GM21717 (cell line): ENCODE results near the gene ZNF792.
"Not testable (repeated sequence)": the region's sequence is repeated elsewhere in the genome, so short reads cannot be mapped to it uniquely, and the experiment has no call there.

Experiments used
- ATAC-seq: cut with Tn5 transposase; IDR thresholded peaks from one replicate; pipeline ENCODE4 v1.9.1; 2021; ENCODE audit warnings: mild to moderate bottlenecking, moderate library complexity; ENCODE audit not compliant: unreplicated experiment

Gene ZNF792

DNA sequence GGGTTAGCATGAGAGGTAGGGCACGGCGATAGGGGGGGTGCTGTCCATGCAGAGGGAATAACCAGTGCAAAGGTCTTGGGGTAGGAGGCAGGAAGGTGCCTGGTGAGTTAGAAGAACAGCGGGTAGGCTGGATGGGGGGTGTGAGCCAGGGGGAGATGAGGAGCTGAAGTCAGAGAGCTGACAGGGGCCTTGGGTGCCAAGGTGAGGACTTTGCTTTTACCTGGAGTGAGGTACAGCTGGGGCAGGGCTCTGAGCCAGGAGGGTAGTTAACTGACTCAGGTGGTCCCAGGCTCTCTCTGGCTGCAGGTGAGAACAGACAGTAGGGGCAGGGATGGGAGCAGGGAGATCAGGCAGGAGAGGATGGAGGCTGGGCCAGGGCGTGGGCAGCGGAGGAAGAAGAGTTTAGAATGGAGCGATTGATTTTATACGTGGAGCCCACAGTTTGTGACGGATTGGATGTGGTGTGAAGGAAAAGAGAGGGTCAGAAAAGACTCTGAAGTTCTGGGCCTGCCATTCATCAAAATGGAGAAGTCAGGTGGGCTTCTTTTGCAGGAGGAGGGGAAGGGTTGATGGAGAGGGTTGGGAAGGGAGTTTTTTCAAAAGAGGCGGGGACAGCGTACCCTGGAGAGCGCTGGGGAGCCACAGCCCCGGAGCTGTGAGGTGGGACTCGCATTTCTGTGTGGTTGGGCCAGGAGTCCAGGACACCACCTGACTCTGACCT lies 34.9 kb upstream of the ZNF792 start:
- ATAC-seq: no peak

DNA sequence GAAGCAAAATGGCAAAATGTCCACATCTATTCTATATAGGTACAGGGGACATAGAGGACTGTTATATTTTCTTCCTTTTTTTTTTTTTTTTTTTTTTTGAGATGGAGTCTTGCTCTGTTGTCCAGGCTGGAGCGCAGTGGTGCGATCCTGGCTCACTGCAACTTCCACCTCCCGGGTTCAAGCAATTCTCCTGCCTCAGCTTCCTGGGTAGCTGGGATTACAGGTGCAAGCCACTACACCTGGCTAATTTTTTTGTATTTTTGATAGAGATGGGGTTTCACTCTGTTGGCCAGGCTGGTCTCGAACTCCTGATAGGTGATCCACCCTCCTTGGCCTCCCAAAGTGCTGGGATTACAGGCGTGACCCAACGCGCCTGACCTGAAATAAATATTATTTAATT lies 34.2 kb upstream of the ZNF792 start:
- not testable (repeated sequence) for ATAC-seq

DNA sequence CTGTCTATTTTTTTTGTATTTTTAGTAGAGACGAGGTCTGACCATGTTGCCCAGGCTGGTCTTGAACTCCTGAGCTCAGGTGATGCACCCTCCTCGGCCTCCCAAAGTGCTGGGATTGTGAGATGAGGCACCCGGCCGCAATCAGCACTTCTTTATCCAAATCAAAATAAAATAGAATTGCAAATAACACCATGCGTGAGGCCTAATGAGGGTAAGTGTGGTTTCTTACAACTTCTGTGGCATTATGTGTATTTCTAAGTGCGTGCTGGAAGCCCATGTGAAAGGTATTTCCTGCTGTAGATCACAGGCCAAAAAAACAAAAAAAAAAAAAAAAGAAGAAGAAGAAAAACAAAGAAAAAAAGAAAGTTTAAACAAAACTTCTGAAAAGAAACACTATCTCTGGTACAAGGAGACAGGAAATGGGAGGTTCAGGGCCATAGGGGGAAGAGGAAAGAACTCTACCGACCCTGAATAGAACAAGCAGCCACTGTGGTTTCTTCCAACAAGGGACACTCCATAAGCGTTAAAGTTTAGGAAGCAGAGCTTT lies 33.1 kb upstream of the ZNF792 start:
- no peak for ATAC-seq

DNA sequence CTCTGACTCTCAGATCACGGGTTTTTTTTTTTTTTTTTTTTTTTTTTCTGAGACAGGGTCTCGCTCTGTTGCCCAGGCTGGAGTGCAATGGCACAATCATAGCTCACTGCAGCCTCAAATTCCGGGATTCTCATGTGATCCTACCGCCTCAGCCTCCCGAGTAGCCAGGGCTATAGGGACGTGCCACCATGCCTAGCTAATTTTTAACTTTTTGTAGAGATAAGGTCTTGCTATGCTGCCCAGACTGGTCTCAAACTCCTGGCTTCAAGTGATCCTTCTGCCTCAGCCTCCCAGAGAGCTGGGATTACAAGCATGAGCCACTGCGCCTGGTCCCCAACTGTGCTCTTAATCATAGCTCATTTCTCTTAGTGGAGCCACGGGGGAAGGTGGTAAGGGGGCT lies 31.5 kb upstream of the ZNF792 start:
- no peak for ATAC-seq

DNA sequence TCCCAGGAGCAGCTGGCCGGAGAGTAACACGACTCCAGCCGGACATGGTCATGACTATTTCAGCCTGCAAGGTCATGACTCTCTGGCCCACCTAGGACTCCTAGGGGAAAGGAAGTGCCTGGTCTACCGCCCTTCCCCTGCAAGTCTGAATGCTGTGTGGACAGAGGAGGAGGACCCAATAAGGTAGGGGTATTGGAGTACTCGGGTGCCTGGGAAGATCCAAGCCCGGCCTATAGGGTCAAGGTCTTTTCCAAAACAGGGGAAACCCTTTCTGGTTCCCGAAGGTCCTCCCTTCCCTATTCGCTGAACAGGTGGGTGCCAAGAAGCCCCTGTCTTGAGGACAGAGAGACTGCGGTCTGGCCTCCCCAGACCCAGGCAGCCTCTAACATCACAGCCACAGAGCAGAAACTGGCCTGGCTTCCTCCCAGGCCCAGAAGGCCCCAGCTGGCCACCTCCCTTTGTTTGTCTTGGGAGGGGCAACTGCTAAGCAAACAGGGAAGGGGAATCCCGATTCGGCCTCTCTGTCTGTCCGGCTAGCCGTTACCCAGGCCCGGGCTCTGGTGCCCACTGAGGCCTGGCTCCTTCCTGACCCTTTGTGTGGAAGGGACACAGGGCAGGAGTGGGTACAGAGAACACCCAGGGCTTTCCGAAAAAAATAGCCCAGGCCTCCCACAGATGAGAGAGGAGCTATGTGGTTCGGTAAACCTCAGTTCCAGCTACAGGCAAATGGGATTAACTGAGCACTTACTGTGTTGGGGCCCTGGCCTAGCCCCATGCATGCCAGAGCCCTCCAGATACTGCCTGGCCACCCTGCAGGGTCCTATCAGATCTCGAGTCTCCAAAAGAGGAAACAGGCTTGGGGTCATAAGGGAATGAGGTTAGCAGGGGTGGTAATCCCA lies 30.9 kb upstream of the ZNF792 start:
- ATAC-seq: no peak

DNA sequence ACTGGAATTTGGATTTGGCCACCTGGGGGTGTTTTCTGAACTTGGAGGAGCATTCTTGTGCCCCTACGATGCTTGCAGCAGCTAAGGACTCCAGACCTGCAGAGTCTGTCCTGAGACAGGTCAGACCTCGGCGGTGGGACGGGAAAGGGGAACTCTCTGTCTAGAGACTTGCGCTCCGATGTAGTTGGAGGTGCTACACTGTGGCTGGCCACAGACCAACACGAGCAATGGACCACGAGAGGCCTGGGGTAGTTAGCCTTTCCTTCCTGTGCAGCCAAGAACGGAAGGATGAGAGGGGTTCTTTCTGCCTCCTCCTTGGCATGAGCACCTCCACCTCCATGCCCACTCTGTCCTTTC lies 30.2 kb upstream of the ZNF792 start:
- no peak for ATAC-seq

DNA sequence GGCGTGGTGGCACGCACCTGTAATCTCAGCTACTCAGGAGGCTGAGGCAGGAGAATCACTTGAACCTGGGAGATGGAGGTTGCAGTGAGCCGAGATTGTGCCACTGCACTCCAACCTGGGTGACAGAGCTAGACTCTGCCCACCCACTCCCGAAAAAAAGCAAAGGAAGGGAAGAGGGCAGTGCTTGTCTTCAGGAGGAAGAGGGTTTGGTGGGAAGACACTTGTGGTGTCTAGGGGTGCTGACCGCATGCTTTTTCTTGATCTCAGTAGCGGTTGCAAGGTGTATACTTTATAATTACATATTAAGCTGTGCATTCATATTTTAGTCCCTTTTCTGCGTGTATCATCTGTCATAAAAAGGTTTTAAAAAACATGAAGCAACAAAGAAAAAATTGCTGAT lies 28.6 kb upstream of the ZNF792 start:
- not testable (repeated sequence) for ATAC-seq

DNA sequence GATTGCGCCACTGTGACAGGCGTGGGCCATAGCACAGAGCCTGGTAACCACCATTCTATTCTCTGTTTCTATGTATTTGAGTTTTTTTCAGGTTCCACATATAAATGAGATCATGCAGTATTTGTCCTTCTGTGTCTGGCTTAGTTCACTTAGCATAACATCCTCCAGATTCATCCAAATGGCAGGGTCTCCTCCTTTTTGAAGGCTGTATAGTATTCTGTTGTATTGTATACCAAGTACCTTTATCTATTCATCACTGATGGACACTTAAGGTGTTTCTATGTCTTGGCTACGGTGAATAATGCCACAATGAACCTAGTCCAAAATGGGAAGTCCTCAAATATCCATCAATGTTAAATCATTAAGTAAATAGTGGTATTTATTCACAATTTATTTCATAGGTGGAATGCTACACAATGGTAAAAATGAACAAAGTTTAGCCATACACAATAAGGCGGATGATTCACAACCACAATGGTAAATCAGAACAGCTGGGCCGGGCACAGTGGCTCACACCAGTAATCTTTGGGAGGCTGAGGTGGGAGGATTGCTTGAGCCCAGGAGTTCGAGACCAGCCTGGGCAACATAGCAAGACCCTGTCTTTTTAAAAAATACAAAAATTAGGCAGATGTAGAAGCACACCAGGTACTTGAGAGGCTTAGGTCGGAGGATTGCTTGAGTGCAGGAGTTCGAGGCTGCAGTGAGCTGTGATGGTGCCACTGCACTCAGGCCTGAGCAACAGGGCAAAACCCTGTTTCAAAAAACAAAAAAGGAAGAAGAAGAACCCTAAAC lies 27.7 kb upstream of the ZNF792 start:
- ATAC-seq: no peak

DNA sequence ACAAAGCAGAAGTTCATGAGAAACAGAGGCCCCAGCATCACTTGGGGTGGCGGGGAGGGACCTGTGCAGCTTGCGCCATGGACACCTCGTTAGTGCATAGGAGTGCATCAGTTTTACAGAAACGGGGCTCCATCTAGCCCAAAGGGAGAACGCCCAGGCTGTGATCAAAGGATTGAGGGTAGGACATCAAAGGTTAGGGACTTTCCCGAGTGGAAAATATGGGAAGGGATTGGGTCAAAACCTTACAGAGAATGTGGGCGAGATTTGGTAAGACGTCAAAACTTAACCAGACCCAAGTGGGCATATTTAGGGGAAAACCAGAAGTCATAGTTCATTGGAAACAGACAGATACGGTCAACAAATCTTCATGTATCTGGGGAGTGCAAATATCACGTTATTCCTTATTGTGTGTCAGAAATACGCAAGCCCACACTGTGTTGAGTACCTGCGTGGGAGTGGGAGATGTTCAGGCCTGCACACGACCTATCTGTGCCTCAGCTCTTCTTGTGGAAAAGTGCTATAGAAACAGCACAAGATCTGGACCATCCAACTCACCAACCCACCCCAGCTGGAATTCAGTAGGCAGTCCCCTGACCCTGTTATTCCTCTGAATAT lies 26.7 kb upstream of the ZNF792 start:
- ATAC-seq: no peak

DNA sequence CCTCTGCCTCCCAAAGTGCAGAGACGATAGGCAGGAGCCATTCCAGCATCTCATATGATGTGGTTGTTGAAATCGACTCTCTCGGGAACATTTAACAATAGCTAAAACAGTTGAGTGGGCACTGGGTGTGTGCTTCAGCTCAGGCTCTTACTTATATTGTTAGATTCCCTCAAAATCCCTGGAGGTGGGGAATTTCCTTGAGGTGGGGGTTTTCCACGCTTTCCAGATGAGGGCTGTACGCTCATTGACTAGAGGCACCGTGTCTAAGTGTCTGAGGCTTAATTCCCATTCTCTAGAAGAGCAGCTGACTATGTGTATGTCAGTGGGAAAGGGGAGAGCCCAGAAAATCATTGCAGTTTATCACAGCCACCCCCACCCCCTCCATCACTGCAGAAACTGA lies 25.3 kb upstream of the ZNF792 start:
- ATAC-seq: no peak

DNA sequence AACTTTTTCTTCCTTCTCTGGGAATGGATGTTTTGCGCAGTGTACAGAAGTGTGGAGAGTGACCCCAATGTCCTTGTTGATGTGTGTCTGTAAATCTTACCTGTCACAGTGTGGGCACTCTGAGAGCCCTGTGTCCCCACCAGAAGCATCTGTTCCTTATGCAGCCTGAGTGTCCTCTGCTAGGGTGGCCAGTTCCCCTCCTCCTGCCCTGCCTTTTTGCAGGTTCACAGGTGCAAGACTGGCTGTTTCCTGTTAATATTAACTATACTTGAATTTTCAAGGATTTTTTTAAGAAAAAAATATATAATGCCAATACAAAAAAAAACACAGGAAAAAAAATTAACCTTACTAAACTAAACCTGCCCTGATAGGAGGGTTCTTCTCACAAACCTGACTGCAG lies 24.1 kb upstream of the ZNF792 start:
- ATAC-seq: no peak

DNA sequence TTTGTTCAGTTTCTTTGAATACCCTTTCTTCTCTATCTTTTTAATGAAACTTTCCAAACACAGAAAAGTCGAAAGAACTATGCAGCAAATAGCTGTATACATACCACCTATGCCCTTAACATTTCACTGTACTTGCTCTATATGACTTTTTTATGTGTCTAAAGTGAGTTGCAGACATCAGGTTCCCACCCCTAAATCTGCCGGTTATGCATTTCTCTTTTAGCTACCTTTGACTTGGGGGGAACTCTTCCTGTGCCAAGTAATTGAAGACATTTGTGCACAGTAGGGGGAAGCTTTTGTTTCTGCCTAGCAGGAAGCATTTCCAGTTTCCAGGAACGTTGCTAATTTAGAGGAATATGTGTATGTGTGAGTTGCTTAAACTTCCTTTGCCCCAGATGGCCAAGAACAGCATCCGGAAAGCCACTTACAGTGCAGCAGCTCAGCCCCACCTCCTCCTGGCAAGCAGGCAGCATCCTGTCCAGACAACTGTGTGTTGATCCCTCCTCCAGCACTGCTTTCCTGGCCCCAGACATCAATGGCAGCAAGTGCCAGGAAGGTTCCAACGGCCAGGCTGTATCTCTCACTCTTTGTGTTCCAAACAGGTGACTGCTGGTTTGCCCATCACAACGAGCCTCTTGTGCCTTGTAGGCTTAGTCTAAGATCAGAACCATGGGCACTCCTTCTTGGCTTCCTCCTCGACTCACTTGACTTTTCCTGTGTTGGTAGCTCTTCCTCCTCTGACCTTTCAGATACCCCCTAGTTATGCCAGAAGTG lies 21.4 kb upstream of the ZNF792 start:
- no peak for ATAC-seq

DNA sequence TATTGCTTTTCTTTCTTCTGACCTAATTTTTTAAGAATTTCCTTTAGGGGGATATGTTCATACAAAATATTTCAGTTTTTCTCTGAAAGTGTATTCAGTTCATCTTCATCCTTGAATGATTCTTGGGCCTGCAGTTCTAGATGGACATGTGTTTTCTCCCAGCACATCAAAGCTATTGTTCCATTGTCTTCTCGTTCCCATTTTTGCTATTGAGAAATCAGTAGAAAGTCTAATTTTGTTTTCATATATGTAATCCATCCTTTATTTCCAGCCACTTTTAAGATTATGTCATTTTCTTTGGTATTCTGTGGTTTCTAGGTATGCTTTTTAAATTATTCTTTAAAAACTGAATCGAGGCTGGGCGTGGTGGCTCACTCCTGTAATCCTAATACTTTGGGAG lies 20.3 kb upstream of the ZNF792 start:
- no peak for ATAC-seq

DNA sequence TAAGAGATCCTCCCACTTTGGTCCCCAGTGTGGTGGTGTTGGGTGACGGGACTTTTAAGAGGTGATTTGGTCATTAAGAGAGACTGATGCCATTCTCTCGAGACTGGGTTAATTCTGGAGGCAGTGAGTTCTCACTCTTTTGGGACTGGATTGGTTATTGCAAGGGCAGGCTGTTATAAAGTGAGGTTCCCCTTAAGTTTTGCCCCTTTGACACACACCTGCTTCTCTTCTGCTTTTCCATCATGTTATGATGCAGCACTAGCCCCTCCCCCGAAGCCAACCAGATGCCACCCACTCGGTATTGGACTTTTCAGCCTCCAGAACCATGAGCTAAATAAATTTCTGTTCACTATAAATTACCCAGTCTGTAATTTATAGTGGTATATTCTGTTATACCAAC lies 19.8 kb upstream of the ZNF792 start:
- no peak for ATAC-seq

DNA sequence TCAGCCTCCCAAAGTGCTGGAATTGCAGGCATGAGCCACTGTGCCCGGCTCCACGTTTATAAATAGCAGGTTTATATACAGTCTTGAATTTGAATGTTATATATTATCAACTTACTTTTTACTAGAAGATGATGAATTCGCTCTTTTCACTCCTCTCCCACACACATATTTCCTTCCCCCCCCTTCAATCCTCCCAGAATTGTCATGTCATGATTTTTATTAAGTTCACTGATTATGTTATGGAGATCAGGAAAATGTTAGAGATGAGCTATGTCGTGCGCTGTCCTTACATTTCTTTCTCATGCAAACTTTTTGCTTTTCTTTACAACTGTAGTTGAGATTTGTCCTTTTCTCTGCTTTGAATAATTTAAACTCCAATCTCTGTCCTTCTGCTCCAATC lies 18.2 kb upstream of the ZNF792 start:
- ATAC-seq: no peak

DNA sequence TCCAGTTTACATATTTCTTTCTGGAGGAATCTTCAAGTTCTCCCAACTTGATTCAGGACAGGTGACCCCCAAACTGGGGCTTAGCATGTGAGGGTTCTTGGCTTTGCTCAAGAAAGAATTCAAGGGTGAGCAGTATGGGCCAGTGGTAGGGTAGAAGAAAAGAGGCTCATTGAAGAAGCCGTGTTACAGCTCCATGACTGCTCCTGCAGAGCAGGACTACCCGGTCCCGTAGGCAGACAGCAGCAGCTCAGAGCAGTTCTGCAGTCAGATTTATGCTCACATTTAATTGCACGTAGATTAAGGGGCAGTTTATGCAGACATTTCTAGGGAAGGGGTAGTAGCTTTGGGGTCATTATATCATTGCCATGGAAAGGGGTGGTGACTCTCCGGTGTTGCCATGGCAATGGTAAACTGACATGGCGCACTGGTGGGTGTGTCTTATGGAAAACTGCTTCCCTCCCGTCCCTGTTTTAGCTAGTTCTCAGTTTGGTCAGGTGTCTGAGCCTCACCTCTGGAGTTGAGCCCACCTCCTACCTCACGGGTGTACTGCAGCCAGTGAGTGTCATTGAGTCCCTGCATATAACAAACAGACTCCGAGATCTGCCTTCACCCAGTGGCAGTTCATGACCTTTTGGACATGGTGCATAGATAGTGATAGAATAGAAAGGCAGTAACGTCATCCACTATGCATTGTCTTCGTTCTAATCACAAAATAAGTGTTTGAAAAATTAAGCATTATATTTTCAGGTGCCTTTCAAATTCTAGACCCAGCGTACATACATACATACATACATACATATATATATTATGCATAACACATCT lies 16.0 kb upstream of the ZNF792 start:
- no peak for ATAC-seq

DNA sequence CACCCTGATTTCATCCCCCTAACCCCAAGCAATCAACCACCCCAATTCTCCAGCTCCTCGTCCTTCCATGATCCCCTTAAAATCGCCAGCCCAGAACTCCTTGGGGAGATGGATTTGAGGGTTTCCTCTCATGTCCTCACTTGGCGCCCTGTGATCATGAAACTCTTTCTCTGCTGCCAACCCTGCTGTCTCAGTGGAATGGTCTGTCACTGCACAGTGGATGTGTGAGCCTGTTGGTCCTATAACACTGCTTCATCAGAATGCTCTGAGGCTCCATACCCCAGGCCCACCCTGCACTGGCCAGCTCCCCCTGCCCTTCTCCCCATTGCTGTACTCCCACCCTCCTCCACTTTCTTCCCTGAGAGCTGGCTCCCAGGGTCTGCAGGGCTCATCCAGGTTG lies 12.6 kb upstream of the ZNF792 start:
- ATAC-seq: no peak

DNA sequence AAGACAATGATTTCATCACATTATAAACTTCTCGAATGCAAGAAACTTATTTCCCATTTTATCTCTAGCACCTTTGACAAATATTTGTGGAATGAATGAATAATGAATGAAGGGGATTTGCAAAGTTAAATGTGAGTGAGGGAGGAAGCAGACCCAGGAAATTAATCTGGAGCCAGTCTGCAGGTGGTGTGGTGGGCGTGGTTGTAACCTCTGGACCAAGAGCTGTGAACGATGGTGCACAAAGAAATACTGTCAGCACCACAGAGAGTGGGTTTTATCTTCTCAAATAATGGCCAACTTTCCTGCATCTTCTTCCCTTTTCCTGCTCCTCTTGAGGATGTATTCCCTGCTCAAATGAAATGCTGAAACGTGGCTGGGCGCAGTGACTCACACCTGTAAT lies 11.0 kb upstream of the ZNF792 start:
- no peak for ATAC-seq

DNA sequence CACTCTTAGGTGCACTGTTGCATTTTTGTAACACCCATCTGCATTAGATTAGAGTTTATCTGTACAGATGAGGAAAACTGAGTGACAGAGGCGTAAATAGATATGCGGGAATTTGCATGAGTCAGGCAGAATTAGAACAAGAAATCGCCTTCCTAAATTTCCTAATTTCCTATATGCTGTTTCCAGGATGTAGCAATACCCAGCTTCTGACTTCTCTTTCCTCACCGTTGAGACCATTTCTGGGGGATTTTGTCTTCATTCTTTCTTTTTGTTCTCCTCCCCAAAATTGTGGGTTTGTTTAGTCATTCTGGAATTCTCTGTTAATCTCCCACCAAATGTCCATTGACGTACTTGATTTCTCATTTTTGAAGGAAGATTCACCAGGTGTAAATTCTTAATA lies 10.6 kb upstream of the ZNF792 start:
- no peak for ATAC-seq
